Gastroesophageal sphincter (tissue), 4 donors: ENCODE data around the gene GMEB2. TPM values are rescaled to one million over a fixed set of nuclear protein-coding genes. Genes with fewer than 3 reads are reported as not detected.
"Not testable (repeated sequence)": the region's sequence is repeated elsewhere in the genome, so short reads cannot be mapped to it uniquely, and the experiment has no call there.

Source experiments
- ATAC-seq: fragments of 150-250 bp; one replicate; pipeline ENCODE4 v1.9.1; 2016; ENCODE audit warnings: mild to moderate bottlenecking, moderate library complexity
- H3K27ac ChIP-seq, 4 donors: fragments of 200-600 bp; sonication (generic) in 3 of 4; 1 replicate in 3 of 4; 2 replicates in 1 of 4; pipeline ENCODE4 v1.5.1; 2016 to 2019
- H3K27me3 ChIP-seq: fragments of 200-600 bp; sonication (generic); one replicate; pipeline ENCODE4 v1.5.1; 2019
- H3K36me3 ChIP-seq, 2 donors: fragments of 200-600 bp; sonication (generic); one replicate each; pipeline ENCODE4 v1.5.1; 2019; ENCODE audit warnings: control low read depth in 1 of 2
- H3K4me1 ChIP-seq, 3 donors: fragments of 200-600 bp; sonication (generic); 1 replicate in 2 of 3; 2 replicates in 1 of 3; pipeline ENCODE4 v1.5.1; 2016 to 2019; ENCODE audit warnings: control low read depth in 2 of 3
- H3K4me3 ChIP-seq, 2 donors: fragments of 200-600 bp; sonication (generic); one replicate each; pipeline ENCODE4 v1.5.1; 2019; ENCODE audit warnings: mild to moderate bottlenecking in 1 of 2, moderate library complexity in 1 of 2
- H3K9me3 ChIP-seq, 3 donors: fragments of 200-600 bp; sonication (generic); one replicate each; pipeline ENCODE4 v1.5.1; 2017 to 2019; ENCODE audit warnings: control low read depth in 2 of 3
- EP300 ChIP-seq: sonication (generic); formaldehyde crosslinking; IDR thresholded peaks from one replicate; pipeline ENCODE4 v1.6.1; 2017; ENCODE audit warnings: antibody characterized with exemption, mild to moderate bottlenecking
- POLR2A ChIP-seq, 2 donors: fragments of 450-650 bp; IDR thresholded peaks; one replicate each; pipeline ENCODE4 v1.6.1; 2017; ENCODE audit warnings: antibody characterized with exemption in 2 of 2, mild to moderate bottlenecking in 2 of 2, moderate library complexity in 1 of 2
- POLR2AphosphoS5 ChIP-seq: sonication (generic); formaldehyde crosslinking; IDR thresholded peaks from one replicate; pipeline ENCODE4 v1.6.1; 2017; ENCODE audit warnings: antibody characterized with exemption
- WGBS, 2 donors: methylation state at CpG; one replicate each; pipeline ENCODE4 v1.1.5; 2018; ENCODE audit warnings: low coverage in 1 of 2; 5-methylcytosine and 5-hydroxymethylcytosine counted together
- total RNA-seq, 4 donors: library from RNA; depleted of rRNA; stranded (reverse); fragments of >200 nt; gene quantifications; one replicate each; pipeline ENCODE4 v1.1.0, GENCODE V29; 2016
- TF ChIP-seq, protein P1 (sequence below), 4 experiments: fragments of 200-600 bp in 2 of 4; fragments of 450-650 bp in 2 of 4; sonication (generic) in 1 of 4; IDR thresholded peaks; one replicate each; pipeline ENCODE4 v1.5.1; 2017 to 2019; ENCODE audit warnings: antibody characterized with exemption in 4 of 4, mild to moderate bottlenecking in 2 of 4, moderate library complexity in 2 of 4

GMEB2 gene
- total RNA-seq = 10 to 100 TPM in 3 of 4 donors, 1 to 10 TPM in 1; 9.8 to 16.1 (median 12.1) TPM

DNA sequence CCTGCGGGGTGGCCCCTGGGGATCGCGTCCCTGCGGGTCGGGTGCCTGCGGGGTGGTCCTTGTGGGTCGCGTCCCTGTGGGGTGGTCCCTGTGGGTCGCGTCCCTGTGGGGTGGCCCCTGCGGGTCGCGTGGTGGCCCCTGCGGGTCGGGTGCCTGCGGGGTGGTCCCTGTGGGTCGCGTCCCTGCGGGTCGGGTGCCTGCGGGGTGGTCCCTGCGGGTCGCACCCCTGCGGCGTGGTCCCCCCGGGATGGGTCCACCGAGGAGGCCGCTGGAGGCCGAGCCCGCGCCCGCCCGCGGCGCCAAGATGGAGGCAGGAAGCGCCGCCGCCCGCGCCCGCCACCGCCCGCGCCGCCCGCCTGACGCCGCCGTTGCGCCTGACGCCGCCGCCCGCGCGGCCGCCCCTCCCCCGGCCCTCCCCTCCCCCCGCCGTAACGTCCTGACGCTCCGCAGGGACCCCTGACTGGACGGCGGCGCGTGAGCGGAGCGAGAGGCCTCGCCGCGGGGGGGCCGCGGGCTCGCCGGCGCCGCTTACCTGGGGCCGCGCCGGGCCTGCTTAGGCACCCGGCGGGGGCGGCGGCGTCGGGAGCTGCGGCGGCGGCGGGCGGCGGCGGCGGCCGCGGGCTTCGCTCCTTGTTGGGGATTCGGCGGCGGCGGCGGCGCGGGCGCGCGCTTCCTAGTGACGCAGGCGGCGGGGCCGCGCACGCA lies at the start of gene GMEB2:
Gene GMEB2 (minus strand): TSS at position 678 of the 705 bp plus-strand sequence. CDS start 7,704 bp downstream, outside the sequence.
- TF ChIP-seq, protein P1, sequence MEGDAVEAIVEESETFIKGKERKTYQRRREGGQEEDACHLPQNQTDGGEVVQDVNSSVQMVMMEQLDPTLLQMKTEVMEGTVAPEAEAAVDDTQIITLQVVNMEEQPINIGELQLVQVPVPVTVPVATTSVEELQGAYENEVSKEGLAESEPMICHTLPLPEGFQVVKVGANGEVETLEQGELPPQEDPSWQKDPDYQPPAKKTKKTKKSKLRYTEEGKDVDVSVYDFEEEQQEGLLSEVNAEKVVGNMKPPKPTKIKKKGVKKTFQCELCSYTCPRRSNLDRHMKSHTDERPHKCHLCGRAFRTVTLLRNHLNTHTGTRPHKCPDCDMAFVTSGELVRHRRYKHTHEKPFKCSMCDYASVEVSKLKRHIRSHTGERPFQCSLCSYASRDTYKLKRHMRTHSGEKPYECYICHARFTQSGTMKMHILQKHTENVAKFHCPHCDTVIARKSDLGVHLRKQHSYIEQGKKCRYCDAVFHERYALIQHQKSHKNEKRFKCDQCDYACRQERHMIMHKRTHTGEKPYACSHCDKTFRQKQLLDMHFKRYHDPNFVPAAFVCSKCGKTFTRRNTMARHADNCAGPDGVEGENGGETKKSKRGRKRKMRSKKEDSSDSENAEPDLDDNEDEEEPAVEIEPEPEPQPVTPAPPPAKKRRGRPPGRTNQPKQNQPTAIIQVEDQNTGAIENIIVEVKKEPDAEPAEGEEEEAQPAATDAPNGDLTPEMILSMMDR (IDR thresholded peaks at IDR 0.05) = no peak
- peak; percentile 80 to 84 for TF ChIP-seq POLR2A (IDR thresholded peaks at IDR 0.05)
- TF ChIP-seq POLR2AphosphoS5 = peak; percentile 53
- no peaks in the 10 kb centered on the region for H3K9me3 ChIP-seq
- WGBS, 2 donors = no CpG with 5 or more reads among the region's 114 CpGs
- peak within 1 kb of the TSS; percentile 97 to 99 (median 98) for H3K27ac ChIP-seq
- peaks cover 0 to 42% (median 19%) of the 10 kb centered on the region in 3 donors for H3K4me1 ChIP-seq
- peak within 1 kb of the TSS; percentile 83 to 96 for H3K4me3 ChIP-seq
- H3K27me3 ChIP-seq = no peaks in the 10 kb centered on the region
- H3K36me3 ChIP-seq = no peaks in the 10 kb centered on the region
- peak; percentile 87 for ATAC-seq

DNA sequence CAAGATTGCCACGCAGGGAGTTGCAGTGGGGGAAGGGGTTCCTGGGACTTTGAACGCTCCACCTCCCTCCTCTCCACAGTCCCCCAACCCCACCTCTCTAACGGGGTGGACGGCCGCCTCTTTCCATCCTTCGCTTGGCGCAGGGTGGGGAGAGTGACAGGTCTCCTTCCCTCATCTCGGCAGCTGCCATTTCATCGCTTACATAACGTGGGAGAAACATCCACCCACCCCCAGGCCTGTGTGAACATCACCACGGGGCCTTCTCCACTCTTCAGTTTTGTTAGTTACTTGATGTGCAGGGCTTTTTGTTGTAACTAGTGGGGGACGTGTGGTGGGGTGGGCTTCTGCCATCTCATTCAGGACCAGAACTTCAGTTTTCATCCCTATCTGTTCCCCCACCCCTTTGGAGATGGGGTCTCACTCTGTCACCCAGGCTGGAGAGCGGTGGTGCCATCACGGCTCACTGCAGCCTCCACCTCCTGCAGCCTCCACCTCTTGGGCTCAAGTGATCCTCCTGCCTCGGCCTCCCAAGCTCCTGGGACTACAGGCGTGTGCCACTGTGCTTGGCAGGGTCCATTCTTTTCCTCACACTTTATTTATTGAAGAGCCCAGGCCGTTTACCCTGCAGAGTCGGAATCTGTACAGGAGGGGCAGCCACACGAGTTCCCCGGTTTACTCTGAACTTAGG lies 48.9 kb upstream of the GMEB2 start:
- no peak for ATAC-seq
- H3K36me3 ChIP-seq = peaks cover 0 to 96% of the 10 kb centered on the region in 2 donors
- H3K27ac ChIP-seq = no peak overlapping the region
- WGBS, 2 donors = 88 to 92% methylated on average over 5 to 16 of the region's 20 CpGs
- H3K4me1 ChIP-seq = no peaks in the 10 kb centered on the region
- TF ChIP-seq POLR2AphosphoS5 (no peak), POLR2A (IDR thresholded peaks at IDR 0.05) (no peak), EP300 (no peak)
- TF ChIP-seq, protein P1 (IDR thresholded peaks at IDR 0.05) = no peak
- no peaks in the 10 kb centered on the region for H3K9me3 ChIP-seq
- no peaks in the 10 kb centered on the region for H3K27me3 ChIP-seq
- H3K4me3 ChIP-seq = no peak overlapping the region

GRCh38 chr20:63673951-63674350 lies 47.0 kb upstream of the GMEB2 start:
- WGBS, 2 donors = 97% methylated on average over 6 of the region's 14 CpGs; no CpG with 5 or more reads in 1 of the 2 donors
- H3K36me3 ChIP-seq = peaks cover 0 to 89% of the 10 kb centered on the region in 2 donors
- H3K9me3 ChIP-seq = no peaks in the 10 kb centered on the region
- no peaks in the 10 kb centered on the region for H3K4me1 ChIP-seq
- no peak for TF ChIP-seq POLR2A (IDR thresholded peaks at IDR 0.05)
- H3K27me3 ChIP-seq = no peaks in the 10 kb centered on the region
- H3K4me3 ChIP-seq = no peak overlapping the region
- no peak for ATAC-seq
- H3K27ac ChIP-seq = no peak overlapping the region

- no peaks in the 10 kb centered on the region for H3K9me3 ChIP-seq
- H3K27me3 ChIP-seq = no peaks in the 10 kb centered on the region
- H3K4me3 ChIP-seq = no peak overlapping the region
- 87% methylated on average over 7 of the region's 10 CpGs; no CpG with 5 or more reads in 1 of the 2 donors for WGBS, 2 donors
- H3K4me1 ChIP-seq = no peaks in the 10 kb centered on the region
- no peak for ATAC-seq
- H3K27ac ChIP-seq = no peak overlapping the region
- peaks cover 0 to 89% of the 10 kb centered on the region in 2 donors for H3K36me3 ChIP-seq
- TF ChIP-seq, protein P1 (IDR thresholded peaks at IDR 0.05) = no peak
- no peak for TF ChIP-seq POLR2AphosphoS5
- no peak for TF ChIP-seq EP300
- TF ChIP-seq POLR2A (IDR thresholded peaks at IDR 0.05) = no peak
These were observed 45.8 kb upstream of the GMEB2 start for GRCh38 chr20:63672666-63673065.

DNA sequence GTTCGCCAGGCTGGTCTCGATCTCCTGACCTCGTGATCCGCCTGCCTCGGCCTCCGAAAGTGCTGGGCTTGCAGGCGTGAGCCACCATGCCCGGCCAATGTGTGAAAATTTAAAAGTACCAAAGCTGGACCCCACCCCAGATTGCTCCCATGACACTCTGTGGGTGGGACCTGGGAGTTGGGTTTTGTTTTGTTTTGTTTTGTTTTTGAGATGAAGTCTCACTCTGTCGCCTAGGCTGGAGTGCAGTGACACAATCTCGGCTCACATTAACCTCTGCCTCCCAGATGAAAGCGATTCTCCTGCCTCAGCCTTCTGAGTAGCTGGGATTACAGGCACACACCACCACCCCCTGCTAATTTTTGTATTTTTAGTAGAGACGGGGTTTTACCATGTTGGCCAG lies 44.8 kb upstream of the GMEB2 start:
- H3K4me3 ChIP-seq, H3K27ac ChIP-seq, H3K27me3 ChIP-seq, ATAC-seq, H3K9me3 ChIP-seq, H3K4me1 ChIP-seq: not testable (repeated sequence)
- WGBS, 2 donors = 100% methylated on average over 6 of the region's 12 CpGs; no CpG with 5 or more reads in 1 of the 2 donors
- H3K36me3 ChIP-seq = peaks cover 0 to 90% of the 10 kb centered on the region in 2 donors
